ENCODE results near the gene ZSWIM2.
"Not testable (repeated sequence)": the region's sequence is repeated elsewhere in the genome, so short reads cannot be mapped to it uniquely, and the experiment has no call there.

Gene ZSWIM2

GRCh38 chr2:186848873-186849578 is at the start of gene ZSWIM2:
ZSWIM2 (minus strand) TSS chr2:186849170; CDS start chr2:186849130, 40 bp downstream.
- DNase-seq, result peak; percentile 66

- not testable (repeated sequence) for DNase-seq
Observed at GRCh38 chr2:186896220-186896619, 47.2 kb upstream of the ZSWIM2 start.

- no peak for DNase-seq
Observed at GRCh38 chr2:186895451-186895850, 46.5 kb upstream of the ZSWIM2 start.

GRCh38 chr2:186894478-186894877 is 45.5 kb upstream of the ZSWIM2 start:
- no peak for DNase-seq

- no peak for DNase-seq
Observed at GRCh38 chr2:186892821-186893220, 43.9 kb upstream of the ZSWIM2 start.

- peak; percentile 7 for DNase-seq
Observed at GRCh38 chr2:186891185-186891621, 42.2 kb upstream of the ZSWIM2 start.

GRCh38 chr2:186889101-186889879 is 40.3 kb upstream of the ZSWIM2 start:
- DNase-seq, result no peak

- DNase-seq, result no peak
Observed at GRCh38 chr2:186887107-186888090, 38.4 kb upstream of the ZSWIM2 start.

- no peak for DNase-seq
Observed at GRCh38 chr2:186884587-186884986, 35.6 kb upstream of the ZSWIM2 start.

GRCh38 chr2:186883666-186884065 is 34.7 kb upstream of the ZSWIM2 start:
- DNase-seq, result no peak

- no peak for DNase-seq
Observed at GRCh38 chr2:186882511-186883071, 33.6 kb upstream of the ZSWIM2 start.

GRCh38 chr2:186881660-186882059 is 32.7 kb upstream of the ZSWIM2 start:
- no peak for DNase-seq

- no peak for DNase-seq
Observed at GRCh38 chr2:186879312-186879711, 30.3 kb upstream of the ZSWIM2 start.

- no peak for DNase-seq
Observed at GRCh38 chr2:186874713-186875112, 25.7 kb upstream of the ZSWIM2 start.

- no peak for DNase-seq
Observed at GRCh38 chr2:186871881-186872280, 22.9 kb upstream of the ZSWIM2 start.

- DNase-seq, result no peak
Observed at GRCh38 chr2:186868344-186868743, 19.4 kb upstream of the ZSWIM2 start.

- peak; percentile 23 for DNase-seq
Observed at GRCh38 chr2:186862869-186863709, 14.1 kb upstream of the ZSWIM2 start.

GRCh38 chr2:186855216-186855615 is 6.2 kb upstream of the ZSWIM2 start:
- DNase-seq, result no peak

GRCh38 chr2:186853951-186854350 is 5.0 kb upstream of the ZSWIM2 start:
- peak; percentile 5 for DNase-seq

GRCh38 chr2:186852508-186852907 is 3.5 kb upstream of the ZSWIM2 start:
- no peak for DNase-seq

GRCh38 chr2:186842373-186842772 is 6.6 kb downstream of the ZSWIM2 start:
- no peak for DNase-seq

GRCh38 chr2:186841940-186842339 is 7.0 kb downstream of the ZSWIM2 start:
- DNase-seq, result peak; percentile 8

Data from amniotic stem cell (primary cell).